Measurements from ENCODE around the gene TEX53.

GRCh38 chr9:114607671-114608524 is 49.7 kb downstream of the TEX53 start:
- no peak for TF ChIP-seq CTCF (conservative IDR thresholded peaks at IDR 0.05; ENCODE audit: low read length)
- no peak for TF ChIP-seq EZH2phosphoT487 (IDR thresholded peaks at IDR 0.05; ENCODE audit: borderline replicate concordance)
